Right lobe of liver (tissue), 4 donors: ENCODE results near the gene AGPS.

Experiments used
- POLR2A ChIP-seq: fragments of 450-650 bp; IDR thresholded peaks from one replicate; pipeline ENCODE4 v1.6.1; 2017; ENCODE audit warnings: antibody characterized with exemption, mild to moderate bottlenecking
- TF ChIP-seq, protein P1 (sequence below), 4 donors: fragments of 200-600 bp in 3 of 4; fragments of 450-650 bp in 1 of 4; IDR thresholded peaks; one replicate each; pipeline versions ENCODE4 v1.5.1 to v1.8.0; 2016 to 2022; ENCODE audit warnings: antibody characterized with exemption in 4 of 4, mild to moderate bottlenecking in 2 of 4
- donor health status: DM: no; HTN: no; CAD: no.
- donor health status: DM: no; HTN: no; CAD: no.
- donor health status: DM: no; HTN: yes; CAD: no.

DNA sequence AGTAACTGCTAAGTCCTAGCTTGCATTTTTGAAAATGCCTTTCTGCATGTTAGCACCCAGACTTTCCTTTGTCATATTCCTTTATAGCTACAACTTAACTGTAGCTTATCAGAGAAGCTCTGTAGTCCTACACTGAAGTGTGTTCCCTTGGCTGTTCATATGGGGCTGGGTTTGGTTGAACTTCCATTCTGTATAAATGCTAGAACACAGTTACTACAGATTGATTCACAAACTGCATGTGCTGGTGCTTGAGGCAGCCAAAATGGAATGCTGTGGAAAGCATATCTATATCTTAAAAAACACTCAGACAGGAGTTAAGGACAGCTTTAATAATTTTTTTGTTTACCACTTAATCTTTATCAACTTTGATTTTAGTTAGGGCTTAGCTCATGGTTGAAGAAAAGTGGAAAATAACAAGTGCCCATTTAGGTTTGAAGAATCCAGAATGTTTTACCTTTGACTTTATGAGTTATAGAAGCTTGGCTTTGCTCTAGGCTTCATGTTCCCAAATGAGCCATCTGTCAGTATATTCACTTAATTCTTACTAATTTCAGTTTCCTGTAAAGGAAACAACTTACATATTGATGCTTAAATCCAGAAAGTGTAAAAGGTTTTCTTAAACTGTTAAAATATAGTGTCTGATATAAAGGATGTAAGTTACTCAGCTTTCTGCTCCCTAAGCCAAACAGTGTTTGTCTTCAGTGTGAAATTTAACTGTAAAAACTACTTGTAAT is 148.9 kb downstream of the AGPS start:
- TF ChIP-seq, protein P1, sequence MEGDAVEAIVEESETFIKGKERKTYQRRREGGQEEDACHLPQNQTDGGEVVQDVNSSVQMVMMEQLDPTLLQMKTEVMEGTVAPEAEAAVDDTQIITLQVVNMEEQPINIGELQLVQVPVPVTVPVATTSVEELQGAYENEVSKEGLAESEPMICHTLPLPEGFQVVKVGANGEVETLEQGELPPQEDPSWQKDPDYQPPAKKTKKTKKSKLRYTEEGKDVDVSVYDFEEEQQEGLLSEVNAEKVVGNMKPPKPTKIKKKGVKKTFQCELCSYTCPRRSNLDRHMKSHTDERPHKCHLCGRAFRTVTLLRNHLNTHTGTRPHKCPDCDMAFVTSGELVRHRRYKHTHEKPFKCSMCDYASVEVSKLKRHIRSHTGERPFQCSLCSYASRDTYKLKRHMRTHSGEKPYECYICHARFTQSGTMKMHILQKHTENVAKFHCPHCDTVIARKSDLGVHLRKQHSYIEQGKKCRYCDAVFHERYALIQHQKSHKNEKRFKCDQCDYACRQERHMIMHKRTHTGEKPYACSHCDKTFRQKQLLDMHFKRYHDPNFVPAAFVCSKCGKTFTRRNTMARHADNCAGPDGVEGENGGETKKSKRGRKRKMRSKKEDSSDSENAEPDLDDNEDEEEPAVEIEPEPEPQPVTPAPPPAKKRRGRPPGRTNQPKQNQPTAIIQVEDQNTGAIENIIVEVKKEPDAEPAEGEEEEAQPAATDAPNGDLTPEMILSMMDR (IDR thresholded peaks at IDR 0.05) = no peak
- no peak for TF ChIP-seq POLR2A
